GM13976 (cell line): ENCODE measurements around the gene MAPK10.
A peak's percentile ranks its signal among the peaks of the same experiment; 100 is the strongest.
"Not testable (repeated sequence)": the region's sequence is repeated elsewhere in the genome, so short reads cannot be mapped to it uniquely, and the experiment has no call there.

Experiments
- DNase-seq: peaks from one replicate; pipeline ENCODE4 v3.0.0; 2012; ENCODE audit warnings: low spot score
- CTCF ChIP-seq: IDR thresholded peaks from 2 replicates; pipeline ENCODE4 v1.5.1; 2012; ENCODE audit warnings: borderline replicate concordance, mild to moderate bottlenecking; ENCODE audit not compliant: insufficient read depth; ENCODE audit errors: extremely low read depth, missing control alignments, control extremely low read depth
- in situ Hi-C: fragments of 300-500 bp; cut with MboI; formaldehyde crosslinking; loops from one replicate; pipeline ENCODE4 v1.12.0; 2022; ENCODE audit warnings: low sequenced_read_pairs, mixed read lengths, inconsistent platforms; ENCODE audit not compliant: unreplicated experiment

The MAPK10 gene

GRCh38 chr4:85970535-85970934 lies 389.3 kb downstream of the MAPK10 start:
- in situ Hi-C loops = no loop called here
- DNase-seq = no peak
- no peak for TF ChIP-seq CTCF

DNA sequence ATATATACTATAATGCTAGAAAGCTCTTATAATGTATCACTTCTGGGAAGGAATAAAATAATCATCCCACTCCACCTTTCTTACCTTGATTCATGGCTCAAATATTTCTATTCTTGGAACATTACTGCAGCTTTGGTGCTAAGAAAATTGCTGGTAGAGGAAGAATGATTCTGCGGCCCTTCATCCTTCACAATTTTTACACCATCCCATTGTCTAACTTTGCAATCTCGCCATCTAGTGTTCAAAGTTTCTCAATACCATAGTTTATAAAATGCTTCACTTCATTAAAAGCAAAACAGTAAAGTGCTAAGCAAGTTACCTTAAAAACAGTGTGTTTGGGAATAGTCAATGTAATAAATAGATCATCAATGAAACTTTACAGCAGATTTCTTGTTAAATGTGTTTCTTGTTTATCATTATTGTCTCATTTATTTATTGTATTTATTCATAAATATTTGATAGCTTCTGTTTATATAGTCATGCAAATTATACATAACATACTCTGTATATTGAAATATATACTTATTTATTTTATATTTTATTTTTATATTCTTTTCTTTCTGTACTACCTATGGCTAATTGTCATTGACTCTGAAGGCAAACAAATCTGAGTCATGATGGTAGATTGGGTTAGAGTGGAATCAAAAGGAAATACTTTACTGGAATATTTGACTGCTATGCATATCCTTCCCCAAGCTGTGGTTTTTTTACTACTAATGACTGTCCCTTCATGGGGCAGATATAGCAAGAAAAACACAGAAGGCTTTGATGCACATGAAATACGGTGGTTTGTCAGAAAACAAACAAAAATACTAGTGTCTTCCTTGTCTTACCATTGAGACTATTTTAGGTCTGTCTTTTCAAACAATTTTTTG lies 390.7 kb downstream of the MAPK10 start:
- in situ Hi-C loops = no loop called here
- TF ChIP-seq CTCF = peak; percentile 41
- DNase-seq = peak; percentile 25

GRCh38 chr4:85967872-85968271 lies 392.0 kb downstream of the MAPK10 start:
- no peak for TF ChIP-seq CTCF
- no peak for DNase-seq
- in situ Hi-C loops = no loop called here

DNA sequence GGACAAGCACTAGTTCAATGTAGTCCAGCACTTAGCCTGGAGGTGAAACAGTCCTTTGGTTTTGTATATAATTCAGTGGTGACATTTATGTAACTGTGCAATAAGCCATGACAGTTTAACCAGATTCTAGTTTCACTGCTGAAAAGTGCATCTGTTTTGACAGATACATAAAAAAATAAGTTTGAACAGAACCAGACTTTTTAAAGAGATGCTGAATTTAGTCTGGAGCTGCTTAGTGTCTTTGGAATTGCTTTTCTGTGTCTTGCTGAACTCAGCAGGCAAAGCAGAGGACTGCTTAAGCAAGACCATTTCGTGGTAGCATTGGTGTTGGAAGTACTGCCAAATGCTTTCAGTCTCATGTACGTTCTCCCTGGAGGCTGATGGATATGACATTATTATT lies 393.5 kb downstream of the MAPK10 start:
- DNase-seq = no peak
- no peak for TF ChIP-seq CTCF
- in situ Hi-C loops = no loop called here

GRCh38 chr4:85965529-85965928 lies 394.3 kb downstream of the MAPK10 start:
- in situ Hi-C loops = no loop called here
- no peak for TF ChIP-seq CTCF
- DNase-seq = no peak

GRCh38 chr4:85965017-85965416 lies 394.8 kb downstream of the MAPK10 start:
- DNase-seq, in situ Hi-C loops: not testable (repeated sequence)

GRCh38 chr4:85964298-85964697 lies 395.6 kb downstream of the MAPK10 start:
- in situ Hi-C loops = no loop called here
- no peak for DNase-seq
- TF ChIP-seq CTCF = no peak
